ENCODE results near the gene IQSEC1.

GRCh38 chr3:12922306-12922705 is 150.9 kb downstream of the IQSEC1 start:
- TF ChIP-seq CTCF (conservative IDR thresholded peaks at IDR 0.05 in 1 of 2, IDR thresholded peaks at IDR 0.05 in 1 of 2; ENCODE audit: low read depth in 1 of 2, low read length in 2 of 2) (no peak), EZH2 (IDR thresholded peaks at IDR 0.05; ENCODE audit: low read length, missing control alignments) (no peak)
